HCT116 (cell line): ENCODE measurements around the gene ZNF652. TPM values are rescaled to one million over a fixed set of nuclear protein-coding genes. Genes with fewer than 3 reads are reported as not detected.

ENCODE experiments used
- ATAC-seq: fragments of 200-7000 bp; cut with Tn5 transposase; 2 replicates; pipeline ENCODE4 v1.9.1; 2020; ENCODE audit warnings: mild to moderate bottlenecking, moderate library complexity
- BruUV-seq: library from RNA; stranded (reverse); fragments of 400-500 nt; replicated peaks from 2 replicates; lab custom pipeline; 2021; lab: Mats Ljungman, UMichigan
- CTCF ChIA-PET: fragments of 300-600 bp; sonication (Branson Sonifier 250); formaldehyde crosslinking; loops from one replicate; lab custom pipeline; 2021; ENCODE audit warnings: antibody characterized with exemption; lab: Charles Lee
- POLR2A ChIA-PET: fragments of 300-600, 350-600 bp; sonication (Branson Sonifier 250); formaldehyde crosslinking; loops from one replicate; lab custom pipeline; 2021; ENCODE audit warnings: antibody characterized with exemption; lab: Charles Lee
- RAD21 ChIA-PET, 2 experiments: fragments of 300-600 bp; sonication (Branson Sonifier 250); formaldehyde crosslinking; loops; one replicate each; lab custom pipeline; 2023; ENCODE audit warnings: low total read pairs in 2 of 2; ENCODE audit not compliant: uncharacterized antibody in 2 of 2, unreplicated experiment in 2 of 2, low non-redundant PET in 1 of 2; lab: Charles Lee
- DNase-seq: peaks from one replicate; pipeline ENCODE4 v3.0.0-alpha.2; 2010; ENCODE audit warnings: low read depth, low spot score
- H2AFZ ChIP-seq: fragments of 200-600 bp; shearing (Covaris generic), sonication (generic); 2 replicates; pipeline ENCODE4 v1.6.1; 2017; ENCODE audit warnings: low read depth, mixed run types, mixed read lengths, antibody characterized with exemption, low read length; ENCODE audit not compliant: poor library complexity, severe bottlenecking
- H3K27ac ChIP-seq: 2 replicates; pipeline ENCODE4 v1.5.1; 2012; ENCODE audit warnings: low read depth, low read length
- H3K27me3 ChIP-seq: fragments of 200-600 bp; sonication (generic); 2 replicates; pipeline ENCODE4 v1.6.1; 2016; ENCODE audit warnings: mixed run types, low read length, mixed read lengths; ENCODE audit not compliant: insufficient read depth
- H3K36me3 ChIP-seq, 2 experiments: fragments of 200-500 bp in 1 of 2; fragments of 200-600 bp in 1 of 2; sonication (Bioruptor generic) in 1 of 2; sonication (generic) in 1 of 2; 2 replicates each; pipeline versions ENCODE4 v1.5.1 to v1.6.1; 2014 to 2016; ENCODE audit warnings: low read length in 2 of 2, inconsistent platforms in 1 of 2, mixed read lengths in 1 of 2, mixed run types in 1 of 2; ENCODE audit not compliant: insufficient read depth in 2 of 2, control insufficient read depth in 1 of 2
- H3K4me1 ChIP-seq, 2 experiments: fragments of 200-600 bp in 1 of 2; sonication (generic) in 1 of 2; 2 replicates each; pipeline versions ENCODE4 v1.5.1 to v1.6.1; 2012 to 2017; ENCODE audit warnings: low read length in 2 of 2, inconsistent platforms in 1 of 2, mild to moderate bottlenecking in 1 of 2, mixed read lengths in 1 of 2, mixed run types in 1 of 2, moderate library complexity in 1 of 2; ENCODE audit not compliant: insufficient read depth in 2 of 2, control insufficient read depth in 1 of 2
- H3K4me2 ChIP-seq: fragments of 200-600 bp; sonication (generic); 2 replicates; pipeline ENCODE4 v1.6.1; 2017; ENCODE audit warnings: mixed run types, low read length, mixed read lengths
- H3K4me3 ChIP-seq, 2 experiments: fragments of 200-600 bp in 1 of 2; sonication (generic) in 1 of 2; replicated peaks in 1 of 2; 2 replicates each; pipeline ENCODE4 v1.5.1; 2011 to 2016; ENCODE audit warnings: low read length in 2 of 2, control low read depth in 1 of 2, low read depth in 1 of 2, mild to moderate bottlenecking in 1 of 2, mixed read lengths in 1 of 2, mixed run types in 1 of 2
- H3K79me2 ChIP-seq: fragments of 200-600 bp; sonication (generic); 2 replicates; pipeline ENCODE4 v1.6.1; 2017; ENCODE audit warnings: mild to moderate bottlenecking, mixed run types, low read length, moderate library complexity, mixed read lengths; ENCODE audit not compliant: insufficient read depth
- H3K9ac ChIP-seq: fragments of 200-600 bp; sonication (generic); 2 replicates; pipeline ENCODE4 v1.6.1; 2016; ENCODE audit warnings: low read length, mixed read lengths
- H3K9me2 ChIP-seq: fragments of 200-600 bp; sonication (generic), shearing (Covaris generic); 2 replicates; pipeline ENCODE4 v1.6.1; 2017; ENCODE audit warnings: mixed run types, mild to moderate bottlenecking, moderate library complexity; ENCODE audit not compliant: insufficient read depth
- H3K9me3 ChIP-seq, 2 experiments: fragments of 200-500 bp in 1 of 2; fragments of 200-600 bp in 1 of 2; sonication (Bioruptor generic) in 1 of 2; sonication (generic) in 1 of 2; 2 replicates each; pipeline ENCODE4 v1.6.1; 2014 to 2017; ENCODE audit warnings: low read length in 2 of 2, mixed read lengths in 2 of 2, inconsistent platforms in 1 of 2, low read depth in 1 of 2, mild to moderate bottlenecking in 1 of 2, mixed run types in 1 of 2, moderate library complexity in 1 of 2; ENCODE audit not compliant: control insufficient read depth in 1 of 2, insufficient read depth in 1 of 2
- H4K20me1 ChIP-seq: fragments of 200-600 bp; sonication (generic), shearing (Covaris generic); 2 replicates; pipeline ENCODE4 v1.6.1; 2017; ENCODE audit warnings: mixed run types, mild to moderate bottlenecking, moderate library complexity; ENCODE audit not compliant: insufficient read depth
- CTCF ChIP-seq, 3 experiments: fragments of 200-600 bp in 1 of 3; sonication (generic) in 1 of 3; IDR thresholded peaks in 2 of 3; conservative IDR thresholded peaks in 1 of 3; 2 replicates each; pipeline ENCODE4 v1.5.1; 2012 to 2017; ENCODE audit warnings: low read depth in 2 of 3, low read length in 2 of 3, antibody characterized with exemption in 1 of 3, borderline replicate concordance in 1 of 3, control low read depth in 1 of 3, mild to moderate bottlenecking in 1 of 3, mixed read lengths in 1 of 3, mixed run types in 1 of 3, moderate library complexity in 1 of 3; ENCODE audit not compliant: insufficient read depth in 1 of 3
- JUND ChIP-seq: IDR thresholded peaks from 2 replicates; pipeline ENCODE4 v1.6.1; 2012
- MAX ChIP-seq: IDR thresholded peaks from 2 replicates; pipeline ENCODE4 v1.6.1; 2012
- POLR2AphosphoS5 ChIP-seq: IDR thresholded peaks from 2 replicates; pipeline ENCODE4 v1.6.1; 2011; ENCODE audit warnings: mild to moderate bottlenecking, low read depth, low read length, moderate library complexity
- SIN3A ChIP-seq: IDR thresholded peaks from 2 replicates; pipeline ENCODE4 v1.6.1; 2012; ENCODE audit warnings: low read depth
- SP1 ChIP-seq: IDR thresholded peaks from 2 replicates; pipeline ENCODE4 v1.6.1; 2012; ENCODE audit warnings: low read depth
- TCF7L2 ChIP-seq: IDR thresholded peaks from 2 replicates; pipeline ENCODE4 v1.7.0; 2011; ENCODE audit warnings: borderline replicate concordance, inconsistent platforms; ENCODE audit not compliant: insufficient read depth, insufficient read length; ENCODE audit errors: extremely low read depth
- ZFX ChIP-seq: fragments of 450-650 bp; IDR thresholded peaks from 2 replicates; pipeline ENCODE4 v1.6.1; 2017
- intact Hi-C: fragments of 100-400 bp; cut with micrococcal nuclease; formaldehyde crosslinking; loops from 2 replicates; pipeline ENCODE4 v1.10.0; 2022
- total RNA-seq: library from RNA; stranded (reverse); gene quantifications from one replicate; pipeline ENCODE4 v1.2.1, GENCODE V29; 2021; ENCODE audit not compliant: unreplicated experiment

ZNF652 gene
- total RNA-seq, 1 experiment from 2014 or later: 27.8 TPM

DNA sequence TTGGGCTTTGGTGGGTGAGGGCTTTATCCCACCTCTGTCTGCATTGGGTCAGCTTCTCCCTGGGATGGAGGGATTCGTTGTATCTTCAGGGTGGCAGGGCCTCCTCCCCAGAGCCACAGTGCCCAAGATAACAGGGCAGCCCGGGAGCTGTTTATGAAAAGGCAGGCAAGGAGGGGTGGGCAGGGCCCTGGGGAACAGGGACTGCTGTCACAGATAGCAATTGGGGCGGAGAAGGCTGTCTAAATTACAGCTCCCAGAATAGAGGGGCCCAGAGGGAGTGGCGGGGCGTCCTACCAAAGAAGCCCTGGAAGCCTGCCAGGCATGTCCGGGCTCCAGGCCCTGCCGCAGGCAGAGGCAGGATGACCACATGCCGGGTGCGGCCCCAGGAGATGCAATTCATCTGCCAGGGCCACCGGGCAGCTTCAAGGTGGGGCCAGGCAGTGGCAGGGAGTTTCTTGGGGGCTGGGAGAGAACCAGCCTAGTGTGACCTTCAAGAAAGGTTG, 112.7 kb downstream of the ZNF652 start:
- CTCF ChIA-PET: no interaction called here
- POLR2A ChIA-PET: interaction anchor here (0.9 kb wide), 1 partner anchor 11 kb away, joined by 4 read pairs; no protein-coding TSS in a partner anchor
- RAD21 ChIA-PET: no interaction called here
- no peak overlapping the region for H3K9ac ChIP-seq
- no peaks in the 10 kb centered on the region for H3K9me2 ChIP-seq
- intact Hi-C loops: no loop called here
- no peaks in the 10 kb centered on the region for H3K9me3 ChIP-seq
- H3K4me1 ChIP-seq: peaks cover 17 to 26% of the 10 kb centered on the region in 2 experiments
- TF ChIP-seq TCF7L2 (peak; percentile 33), SP1 (peak; percentile 53), MAX (peak; percentile 58; the same call in 1 of the 2 replicates), POLR2AphosphoS5 (0 out of 2 replicates have a peak, but pooled peaks have one; percentile 18), CTCF (IDR thresholded peaks at IDR 0.05 in 2 of 3, conservative IDR thresholded peaks at IDR 0.05 in 1 of 3; ENCODE audit: borderline replicate concordance in 1 of 3, insufficient read depth in 1 of 3, low read depth in 2 of 3, low read length in 2 of 3) (no peak)
- no peak overlapping the region for H3K4me3 ChIP-seq
- DNase-seq (no peak), ATAC-seq (peak; percentile 55)
- no TSS peak for BruUV-seq
- no peaks in the 10 kb centered on the region for H3K79me2 ChIP-seq
- H3K27ac ChIP-seq: no peak overlapping the region
- H3K27me3 ChIP-seq: no peaks in the 10 kb centered on the region
- H3K36me3 ChIP-seq: no peaks in the 10 kb centered on the region
- no peaks in the 10 kb centered on the region for H4K20me1 ChIP-seq
- peak overlapping the region; percentile 54 for H3K4me2 ChIP-seq
- peak overlapping the region; percentile 42 for H2AFZ ChIP-seq

GRCh38 chr17:49247944-49248343, 114.1 kb downstream of the ZNF652 start:
- no peak overlapping the region for H3K9ac ChIP-seq
- H3K4me3 ChIP-seq: no peak overlapping the region
- no peak for DNase-seq
- no peak overlapping the region for H2AFZ ChIP-seq
- no peak for ATAC-seq
- no peaks in the 10 kb centered on the region for H3K9me3 ChIP-seq
- RAD21 ChIA-PET: no interaction called here
- POLR2A ChIA-PET: interaction anchor here (1.6 kb wide), 1 partner anchor 8 kb away, joined by 4 read pairs; no protein-coding TSS in a partner anchor
- BruUV-seq: no TSS peak
- no peaks in the 10 kb centered on the region for H3K36me3 ChIP-seq
- no peaks in the 10 kb centered on the region for H4K20me1 ChIP-seq
- H3K4me2 ChIP-seq: no peak overlapping the region
- peaks cover 17 to 26% of the 10 kb centered on the region in 2 experiments for H3K4me1 ChIP-seq
- H3K79me2 ChIP-seq: no peaks in the 10 kb centered on the region
- TF ChIP-seq SIN3A (no peak), ZFX (no peak), JUND (no peak)
- TF ChIP-seq, all 23 proteins: peak for 0
- H3K27ac ChIP-seq: no peak overlapping the region
- H3K27me3 ChIP-seq: no peaks in the 10 kb centered on the region
- intact Hi-C loops: no loop called here
- CTCF ChIA-PET: no interaction called here
- H3K9me2 ChIP-seq: no peaks in the 10 kb centered on the region
